Trophoblast cell (in vitro differentiated cells and primary cell): ENCODE measurements around the gene MAGEB5. TPM values are rescaled to one million over a fixed set of nuclear protein-coding genes. Genes with fewer than 3 reads are reported as not detected.
"Not testable (repeated sequence)": the region's sequence is repeated elsewhere in the genome, so short reads cannot be mapped to it uniquely, and the experiment has no call there.

Experiments
- DNase-seq, 2 donors: peaks; one replicate each; pipeline ENCODE4 v3.0.0-alpha.2; 2016
- H2AFZ ChIP-seq: 2 replicates; pipeline ENCODE4 v1.6.1; 2013; ENCODE audit warnings: low read length, moderate library complexity, mild to moderate bottlenecking; ENCODE audit not compliant: insufficient read depth, poor library complexity
- H2AK5ac ChIP-seq: 2 replicates; pipeline ENCODE4 v1.6.1; 2013; ENCODE audit warnings: mild to moderate bottlenecking, low read length
- H2BK120ac ChIP-seq: 2 replicates; pipeline ENCODE4 v1.6.1; 2013; ENCODE audit warnings: low read length, mild to moderate bottlenecking, moderate library complexity; ENCODE audit not compliant: insufficient read depth, poor library complexity
- H2BK12ac ChIP-seq: 2 replicates; pipeline ENCODE4 v1.6.1; 2013; ENCODE audit warnings: mild to moderate bottlenecking, low read length, moderate library complexity
- H2BK5ac ChIP-seq: 2 replicates; pipeline ENCODE4 v1.6.1; 2013; ENCODE audit warnings: low read length, low read depth, moderate library complexity, mild to moderate bottlenecking; ENCODE audit not compliant: poor library complexity
- H3K14ac ChIP-seq: 2 replicates; pipeline ENCODE4 v1.6.1; 2013; ENCODE audit warnings: mild to moderate bottlenecking, low read length
- H3K18ac ChIP-seq: 2 replicates; pipeline ENCODE4 v1.6.1; 2013; ENCODE audit warnings: mild to moderate bottlenecking, low read length
- H3K23ac ChIP-seq: 2 replicates; pipeline ENCODE4 v1.6.1; 2013; ENCODE audit warnings: low read length
- H3K27ac ChIP-seq: 2 replicates; pipeline ENCODE4 v1.5.1; 2013; ENCODE audit warnings: low read depth, mild to moderate bottlenecking, inconsistent platforms, low read length, moderate library complexity
- H3K27me3 ChIP-seq: 2 replicates; pipeline ENCODE4 v1.6.1; 2013; ENCODE audit warnings: inconsistent platforms, mild to moderate bottlenecking, low read length, moderate library complexity; ENCODE audit not compliant: insufficient read depth
- H3K36me3 ChIP-seq, 2 experiments: 1 replicate in 1 of 2; 2 replicates in 1 of 2; pipeline ENCODE4 v1.6.1; 2013; ENCODE audit warnings: low read length in 2 of 2, mild to moderate bottlenecking in 2 of 2, moderate library complexity in 1 of 2; ENCODE audit not compliant: insufficient read depth in 2 of 2, control insufficient read depth in 1 of 2
- H3K4ac ChIP-seq: 2 replicates; pipeline ENCODE4 v1.6.1; 2013; ENCODE audit warnings: low read depth, mild to moderate bottlenecking, low read length, moderate library complexity
- H3K4me1 ChIP-seq, 2 experiments: 1 replicate in 1 of 2; 2 replicates in 1 of 2; pipeline ENCODE4 v1.6.1; 2013; ENCODE audit warnings: low read length in 2 of 2, mild to moderate bottlenecking in 2 of 2, moderate library complexity in 1 of 2; ENCODE audit not compliant: insufficient read depth in 2 of 2, control insufficient read depth in 1 of 2
- H3K4me2 ChIP-seq: 2 replicates; pipeline ENCODE4 v1.6.1; 2013; ENCODE audit warnings: inconsistent platforms, mild to moderate bottlenecking, low read length, moderate library complexity
- H3K4me3 ChIP-seq: 2 replicates; pipeline ENCODE4 v1.5.1; 2013; ENCODE audit warnings: mild to moderate bottlenecking, low read depth, low read length, inconsistent platforms
- H3K79me1 ChIP-seq: one replicate; pipeline ENCODE4 v1.6.1; 2013; ENCODE audit warnings: low read length
- H3K79me2 ChIP-seq: 2 replicates; pipeline ENCODE4 v1.6.1; 2013; ENCODE audit warnings: low read length, mild to moderate bottlenecking; ENCODE audit not compliant: control insufficient read depth, insufficient read depth, poor library complexity
- H3K9ac ChIP-seq: 2 replicates; pipeline ENCODE4 v1.6.1; 2013; ENCODE audit warnings: mild to moderate bottlenecking, low read length
- H3K9me3 ChIP-seq: 2 replicates; pipeline ENCODE4 v1.6.1; 2013; ENCODE audit warnings: low read depth, mild to moderate bottlenecking, control low read depth, inconsistent platforms, low read length; ENCODE audit not compliant: insufficient read depth
- H4K12ac ChIP-seq: 2 replicates; pipeline ENCODE4 v1.6.1; 2013; ENCODE audit warnings: low read depth, mild to moderate bottlenecking, low read length, moderate library complexity
- H4K8ac ChIP-seq: 2 replicates; pipeline ENCODE4 v1.6.1; 2013; ENCODE audit warnings: low read depth, mild to moderate bottlenecking, low read length, moderate library complexity
- H4K91ac ChIP-seq: one replicate; pipeline ENCODE4 v1.6.1; 2013; ENCODE audit warnings: low read depth, mild to moderate bottlenecking, low read length, moderate library complexity
- WGBS: extraction: QIAGEN DNeasy Blood & Tissue Kit; methylation state at CpG from one replicate; pipeline ENCODE4 v1.1.7; 2013; ENCODE audit warnings: missing lambda C conversion rate; ENCODE audit not compliant: insufficient read length, insufficient coverage; ENCODE audit errors: extremely low coverage; 5-methylcytosine and 5-hydroxymethylcytosine counted together
- polyA plus RNA-seq: library from polyadenylated mRNA; stranded (reverse); fragments of 200-250 nt; gene quantifications from 2 replicates; pipeline ENCODE4 v1.2.3, GENCODE V29; 2013

MAGEB5 gene
- polyA plus RNA-seq = not detected in 2 replicates

GRCh38 chrX:26215869-26216268 is at the start of gene MAGEB5:
Gene MAGEB5, plus strand, starts transcription at chrX:26216169. Its CDS starts 1,133 bp downstream, at chrX:26217302.
- Histone ChIP-seq H2BK5ac (no peak within 1 kb of the TSS), H3K4me3 (no peak within 1 kb of the TSS), H3K79me1 (no peaks in the 10 kb centered on the region), H4K91ac (no peak within 1 kb of the TSS), H2BK12ac (no peak within 1 kb of the TSS), H3K4me1 (no peaks in the 10 kb centered on the region), H3K27ac (no peak within 1 kb of the TSS), H3K23ac (no peak within 1 kb of the TSS), H3K36me3 (no peaks in the 10 kb centered on the region), H3K27me3 (no peaks in the 10 kb centered on the region), H3K79me2 (no peaks in the 10 kb centered on the region), H4K12ac (no peak within 1 kb of the TSS), H3K4me2 (no peak within 1 kb of the TSS), H2BK120ac (no peak within 1 kb of the TSS), H3K9me3 (no peaks in the 10 kb centered on the region), H2AFZ (no peak within 1 kb of the TSS), H3K9ac (no peak within 1 kb of the TSS), H3K4ac (no peak within 1 kb of the TSS), H2AK5ac (no peak within 1 kb of the TSS), H3K18ac (no peak within 1 kb of the TSS), H3K14ac (no peak within 1 kb of the TSS), H4K8ac (no peak within 1 kb of the TSS)
- WGBS = no CpG with 5 or more reads among the region's 5 CpGs
- DNase-seq = no peak

- Histone ChIP-seq H3K4me1 (no peaks in the 10 kb centered on the region), H4K8ac (no peak within 1 kb of the TSS), H3K36me3 (no peaks in the 10 kb centered on the region), H3K14ac (no peak within 1 kb of the TSS), H3K4me3 (no peak within 1 kb of the TSS), H3K4me2 (no peak within 1 kb of the TSS), H4K91ac (no peak within 1 kb of the TSS), H3K27ac (no peak within 1 kb of the TSS), H2BK5ac (no peak within 1 kb of the TSS), H3K9ac (no peak within 1 kb of the TSS), H3K9me3 (no peaks in the 10 kb centered on the region), H4K12ac (no peak within 1 kb of the TSS), H3K4ac (no peak within 1 kb of the TSS), H3K79me2 (no peaks in the 10 kb centered on the region), H2BK120ac (no peak within 1 kb of the TSS), H2AK5ac (no peak within 1 kb of the TSS), H3K18ac (no peak within 1 kb of the TSS), H2BK12ac (no peak within 1 kb of the TSS), H2AFZ (no peak within 1 kb of the TSS), H3K23ac (no peak within 1 kb of the TSS), H3K79me1 (no peaks in the 10 kb centered on the region), H3K27me3 (no peaks in the 10 kb centered on the region)
- no CpG with 5 or more reads among the region's 17 CpGs for WGBS
- DNase-seq = no peak
Observed at GRCh38 chrX:26192204-26192603, 23.8 kb upstream of the MAGEB5 start, which contains the start of gene MAGEB6. Gene MAGEB6, plus strand, starts transcription at chrX:26192440. Its CDS starts 1,407 bp downstream, at chrX:26193847.

- Histone ChIP-seq H3K4ac (no peak overlapping the region), H2AK5ac (no peak overlapping the region), H2BK5ac (no peak overlapping the region), H3K4me3 (no peak overlapping the region), H3K79me1 (no peaks in the 10 kb centered on the region), H3K4me1 (no peaks in the 10 kb centered on the region), H3K23ac (no peak overlapping the region), H3K4me2 (no peak overlapping the region), H3K79me2 (no peaks in the 10 kb centered on the region), H4K91ac (no peak overlapping the region), H4K12ac (no peak overlapping the region), H3K27me3 (no peaks in the 10 kb centered on the region), H3K14ac (no peak overlapping the region), H3K27ac (no peak overlapping the region), H3K36me3 (no peaks in the 10 kb centered on the region), H2BK12ac (no peak overlapping the region), H3K9ac (no peak overlapping the region), H2AFZ (no peak overlapping the region), H3K9me3 (no peaks in the 10 kb centered on the region), H4K8ac (no peak overlapping the region), H2BK120ac (no peak overlapping the region), H3K18ac (no peak overlapping the region)
- DNase-seq = no peak
Observed at GRCh38 chrX:26203561-26203960, 12.4 kb upstream of the MAGEB5 start.

GRCh38 chrX:26204717-26205116 is 11.3 kb upstream of the MAGEB5 start:
- not testable (repeated sequence) for H2BK12ac ChIP-seq, H4K91ac ChIP-seq, H3K23ac ChIP-seq, H3K4me1 ChIP-seq, H4K12ac ChIP-seq, H3K27me3 ChIP-seq, DNase-seq, H3K14ac ChIP-seq, H3K4me3 ChIP-seq, H2AK5ac ChIP-seq, H2BK120ac ChIP-seq, H2AFZ ChIP-seq, H3K4ac ChIP-seq, H3K79me1 ChIP-seq, H3K79me2 ChIP-seq, H2BK5ac ChIP-seq, H3K27ac ChIP-seq, H3K9me3 ChIP-seq, H3K9ac ChIP-seq, H3K36me3 ChIP-seq, H3K4me2 ChIP-seq, H4K8ac ChIP-seq, H3K18ac ChIP-seq
- no CpG with 5 or more reads among the region's 27 CpGs for WGBS
